Common myeloid progenitor, CD34-positive (primary cell): ENCODE results near the gene TNP2.
A peak's percentile ranks its signal among the peaks of the same experiment; 100 is the strongest.

Experiments used
- CTCF ChIA-PET: fragments of 350-600 bp; sonication (Branson Sonifier 250); formaldehyde crosslinking; loops from one replicate; lab custom pipeline; 2021; ENCODE audit warnings: antibody characterized with exemption; lab: Charles Lee
- POLR2A ChIA-PET: fragments of 350-600 bp; sonication (Branson Sonifier 250); formaldehyde crosslinking; loops from one replicate; lab custom pipeline; 2021; ENCODE audit warnings: antibody characterized with exemption; lab: Charles Lee
- DNase-seq, 3 donors: peaks; one replicate each; pipeline versions ENCODE4 v3.0.0 to v3.0.0-alpha.2; 2013
- H3K27ac ChIP-seq, 2 experiments: 1 replicate in 1 of 2; 2 replicates in 1 of 2; pipeline ENCODE4 v1.7.0; 2013; ENCODE audit warnings: inconsistent platforms in 2 of 2, low read length in 2 of 2, mild to moderate bottlenecking in 2 of 2, low read depth in 1 of 2, moderate library complexity in 1 of 2; ENCODE audit not compliant: severe bottlenecking in 2 of 2, insufficient read depth in 1 of 2, poor library complexity in 1 of 2
- H3K27me3 ChIP-seq, 5 experiments: replicated peaks in 2 of 5; 1 replicate in 3 of 5; 2 replicates in 2 of 5; pipeline versions ENCODE4 v1.6.1 to v1.7.0; 2013; ENCODE audit warnings: low read length in 4 of 5, mild to moderate bottlenecking in 2 of 5, moderate library complexity in 2 of 5, inconsistent platforms in 1 of 5; ENCODE audit not compliant: insufficient read depth in 5 of 5, control insufficient read depth in 4 of 5
- H3K36me3 ChIP-seq, 4 experiments: 1 replicate in 2 of 4; 2 replicates in 2 of 4; pipeline versions ENCODE4 v1.6.1 to v1.7.0; 2013; ENCODE audit warnings: low read length in 3 of 4, control low read depth in 1 of 4, mild to moderate bottlenecking in 1 of 4; ENCODE audit not compliant: control insufficient read depth in 4 of 4, insufficient read depth in 4 of 4
- H3K4me1 ChIP-seq, 4 experiments: 1 replicate in 3 of 4; 2 replicates in 1 of 4; pipeline versions ENCODE4 v1.6.1 to v1.7.1; 2013; ENCODE audit warnings: low read length in 3 of 4, mild to moderate bottlenecking in 3 of 4, control low read depth in 1 of 4, inconsistent platforms in 1 of 4, moderate library complexity in 1 of 4; ENCODE audit not compliant: control insufficient read depth in 4 of 4, insufficient read depth in 4 of 4; ENCODE audit errors: control extremely low read depth in 1 of 4
- H3K4me3 ChIP-seq, 7 experiments: 1 replicate in 4 of 7; 2 replicates in 3 of 7; pipeline versions ENCODE4 v1.5.1 to v1.7.0; 2013; ENCODE audit warnings: mild to moderate bottlenecking in 7 of 7, low read length in 6 of 7, moderate library complexity in 6 of 7, inconsistent platforms in 2 of 7, low read depth in 2 of 7, control low read depth in 1 of 7; ENCODE audit not compliant: insufficient read depth in 4 of 7, control insufficient read depth in 1 of 7; ENCODE audit errors: extremely low read depth in 1 of 7
- H3K9me3 ChIP-seq, 5 experiments: 1 replicate in 4 of 5; 2 replicates in 1 of 5; pipeline versions ENCODE4 v1.6.1 to v1.7.1; 2013; ENCODE audit warnings: low read length in 4 of 5, mild to moderate bottlenecking in 2 of 5, inconsistent platforms in 1 of 5, low read depth in 1 of 5, moderate library complexity in 1 of 5; ENCODE audit not compliant: control insufficient read depth in 4 of 5, insufficient read depth in 2 of 5; ENCODE audit errors: control extremely low read depth in 1 of 5
- WGBS: methylation state at CpG from one replicate; pipeline ENCODE4 v1.1.5; 2013; ENCODE audit not compliant: insufficient coverage; 5-methylcytosine and 5-hydroxymethylcytosine counted together

TNP2 gene

GRCh38 chr16:11312718-11313492, 43.8 kb upstream of the TNP2 start:
- ChIA-PET POLR2A (no interaction called here), CTCF (interaction anchor here (0.9 to 2.5 kb wide), 2 partner anchors 12 to 45 kb away, joined by 3 to 7 read pairs; no protein-coding TSS in a partner anchor)
- peaks cover 7 to 44% (median 38%) of the 10 kb centered on the region in 4 experiments for H3K4me1 ChIP-seq
- no peaks in the 10 kb centered on the region for H3K9me3 ChIP-seq
- H3K4me3 ChIP-seq, result no peak overlapping the region
- WGBS, result 75% methylated on average over 6 of the region's 8 CpGs
- peak; percentile 43 to 78 (median 70) for DNase-seq
- H3K36me3 ChIP-seq, result no peaks in the 10 kb centered on the region
- H3K27me3 ChIP-seq, result no peaks in the 10 kb centered on the region
- H3K27ac ChIP-seq, result no peak overlapping the region

- peak overlapping the region in 1 of 7 experiments; percentile 40 for H3K4me3 ChIP-seq
- H3K27me3 ChIP-seq, result no peaks in the 10 kb centered on the region
- DNase-seq, result peak; percentile 79 to 94 (median 92)
- peaks cover 7 to 48% (median 38%) of the 10 kb centered on the region in 4 experiments for H3K4me1 ChIP-seq
- 75% methylated on average over 4 of the region's 10 CpGs for WGBS
- no peaks in the 10 kb centered on the region for H3K9me3 ChIP-seq
- H3K36me3 ChIP-seq, result no peaks in the 10 kb centered on the region
- no peak overlapping the region for H3K27ac ChIP-seq
- CTCF ChIA-PET, result interaction anchor here (0.7 to 2.5 kb wide), 6 partner anchors 9 to 44 kb away, joined by 3 to 13 read pairs (median 4); no protein-coding TSS in a partner anchor
- POLR2A ChIA-PET, result no interaction called here
These were observed 42.0 kb upstream of the TNP2 start for GRCh38 chr16:11310997-11311561.

GRCh38 chr16:11310634-11310977, 41.5 kb upstream of the TNP2 start:
- POLR2A ChIA-PET, result no interaction called here
- no peak overlapping the region for H3K27ac ChIP-seq

GRCh38 chr16:11309895-11310633, 40.9 kb upstream of the TNP2 start:
- DNase-seq, result no peak
- CTCF ChIA-PET, result interaction anchor here (0.7 to 1.8 kb wide), 5 partner anchors 8 to 56 kb away, joined by 3 to 13 read pairs (median 4); partner anchors contain the start of gene PRM3

More at GRCh38 chr16:11310634-11310977, 41.5 kb upstream of the TNP2 start:
- H3K4me3 ChIP-seq, result no peak overlapping the region
- H3K9me3 ChIP-seq, result no peaks in the 10 kb centered on the region
- CTCF ChIA-PET, result interaction anchor here (0.7 to 1.8 kb wide), 4 partner anchors 9 to 44 kb away, joined by 3 to 13 read pairs (median 4); partner anchors contain the start of gene PRM3
- no peaks in the 10 kb centered on the region for H3K36me3 ChIP-seq
- 92% methylated on average over 1 of the region's 3 CpGs for WGBS
- no peaks in the 10 kb centered on the region for H3K27me3 ChIP-seq
- peaks cover 7 to 48% (median 38%) of the 10 kb centered on the region in 4 experiments for H3K4me1 ChIP-seq
- no peak for DNase-seq

GRCh38 chr16:11308493-11309283, 39.6 kb upstream of the TNP2 start:
- Histone ChIP-seq H3K36me3 (no peaks in the 10 kb centered on the region), H3K4me1 (peaks cover 7 to 54% (median 40%) of the 10 kb centered on the region in 4 experiments), H3K27ac (no peak overlapping the region), H3K4me3 (no peak overlapping the region), H3K9me3 (peaks cover 0 to 2% (median 0%) of the 10 kb centered on the region in 5 experiments), H3K27me3 (no peaks in the 10 kb centered on the region)
- POLR2A ChIA-PET, result interaction anchor here (1.2 kb wide), 1 partner anchor 11 kb away, joined by 3 read pairs; no protein-coding TSS in a partner anchor
- peak in 2 of 3 donors; percentile 42 to 55 for DNase-seq
- 82% methylated on average over 15 of the region's 15 CpGs for WGBS
- CTCF ChIA-PET, result interaction anchor here (0.6 to 1.8 kb wide), 6 partner anchors 11 to 54 kb away, joined by 3 to 8 read pairs (median 3); partner anchors contain the start of gene PRM3

More at GRCh38 chr16:11309895-11310633, 40.9 kb upstream of the TNP2 start:
- H3K4me1 ChIP-seq, result peaks cover 7 to 51% (median 39%) of the 10 kb centered on the region in 4 experiments
- H3K36me3 ChIP-seq, result no peaks in the 10 kb centered on the region
- no peaks in the 10 kb centered on the region for H3K27me3 ChIP-seq
- H3K9me3 ChIP-seq, result no peaks in the 10 kb centered on the region
- H3K4me3 ChIP-seq, result no peak overlapping the region
- POLR2A ChIA-PET, result no interaction called here
- 96% methylated on average over 6 of the region's 9 CpGs for WGBS
- no peak overlapping the region for H3K27ac ChIP-seq
